HG02970 (cell line): ENCODE data around the gene TEX28.
"Not testable (repeated sequence)": the region's sequence is repeated elsewhere in the genome, so short reads cannot be mapped to it uniquely, and the experiment has no call there.

Source experiments
- ATAC-seq: cut with Tn5 transposase; IDR thresholded peaks from one replicate; pipeline ENCODE4 v1.9.1; 2021; ENCODE audit warnings: mild to moderate bottlenecking, moderate library complexity, moderate number of reproducible peaks; ENCODE audit not compliant: unreplicated experiment, low FRiP score

The TEX28 gene

GRCh38 chrX:154312116-154312515, 17.2 kb upstream of the TEX28 start:
- no peak for ATAC-seq

- no peak for ATAC-seq
Observed at GRCh38 chrX:154310616-154311536, 16.0 kb upstream of the TEX28 start.

DNA sequence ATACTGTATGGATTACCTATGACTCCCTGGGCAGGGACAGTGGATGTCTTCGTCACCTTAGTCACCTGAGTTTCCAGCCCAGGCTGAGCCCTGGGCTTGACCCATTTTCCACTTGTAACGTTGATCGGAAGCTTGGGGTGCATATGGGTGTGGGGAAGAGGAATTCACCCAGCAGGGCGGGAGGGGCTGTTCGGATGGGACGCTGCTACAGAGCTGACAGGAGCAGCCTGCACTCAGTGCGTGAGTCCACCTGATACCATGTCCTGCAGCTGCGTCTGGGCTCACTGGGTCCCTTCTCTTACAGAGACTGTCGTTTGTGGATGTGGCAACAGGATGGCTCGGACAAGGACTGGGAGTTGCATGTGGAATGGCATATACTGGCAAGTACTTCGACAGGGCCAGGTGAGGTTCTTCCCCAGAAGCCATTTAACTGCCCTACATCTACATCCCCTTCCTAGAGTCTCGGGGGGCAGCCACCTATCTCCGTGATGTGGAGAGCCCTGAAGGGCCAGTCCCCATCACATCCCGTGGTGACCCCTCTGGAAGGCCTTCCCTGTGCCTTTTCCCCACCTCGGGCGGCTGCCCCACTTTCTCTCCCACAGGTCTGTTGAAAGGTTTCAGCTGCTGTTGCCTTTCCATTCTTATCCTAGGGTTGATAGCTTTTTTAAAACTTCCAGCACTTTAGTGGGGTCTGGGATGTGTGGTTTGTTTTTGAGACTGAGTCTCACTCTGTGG, 14.3 kb upstream of the TEX28 start:
- no peak for ATAC-seq

GRCh38 chrX:154308108-154308946, 13.4 kb upstream of the TEX28 start:
- no peak for ATAC-seq

- no peak for ATAC-seq
Observed at GRCh38 chrX:154307202-154307601, 12.3 kb upstream of the TEX28 start.

- no peak for ATAC-seq
Observed at GRCh38 chrX:154305541-154306205, 10.7 kb upstream of the TEX28 start.

DNA sequence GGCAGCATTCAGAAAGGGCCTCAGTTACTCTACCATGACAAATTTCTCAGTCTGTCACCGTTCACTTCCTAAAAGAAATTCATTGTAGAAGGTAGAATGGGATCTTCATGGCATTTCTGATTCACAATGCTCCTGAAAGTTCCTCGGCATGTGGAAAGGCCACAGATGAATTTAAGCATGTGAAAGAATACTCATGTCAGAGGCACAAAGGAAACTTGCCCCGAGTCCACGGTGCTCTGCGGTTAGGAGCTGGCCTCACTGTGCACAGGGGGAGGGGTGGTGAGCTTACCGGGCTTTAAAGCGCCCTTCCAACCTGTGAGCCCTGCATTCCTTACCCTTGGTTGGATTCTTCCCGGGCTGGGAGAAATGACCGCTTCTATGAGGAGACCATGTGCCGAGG, 9.9 kb upstream of the TEX28 start:
- ATAC-seq: no peak

- ATAC-seq: no peak
Observed at GRCh38 chrX:154303476-154303875, 8.6 kb upstream of the TEX28 start.

GRCh38 chrX:154302998-154303397, 8.1 kb upstream of the TEX28 start:
- ATAC-seq: not testable (repeated sequence)

DNA sequence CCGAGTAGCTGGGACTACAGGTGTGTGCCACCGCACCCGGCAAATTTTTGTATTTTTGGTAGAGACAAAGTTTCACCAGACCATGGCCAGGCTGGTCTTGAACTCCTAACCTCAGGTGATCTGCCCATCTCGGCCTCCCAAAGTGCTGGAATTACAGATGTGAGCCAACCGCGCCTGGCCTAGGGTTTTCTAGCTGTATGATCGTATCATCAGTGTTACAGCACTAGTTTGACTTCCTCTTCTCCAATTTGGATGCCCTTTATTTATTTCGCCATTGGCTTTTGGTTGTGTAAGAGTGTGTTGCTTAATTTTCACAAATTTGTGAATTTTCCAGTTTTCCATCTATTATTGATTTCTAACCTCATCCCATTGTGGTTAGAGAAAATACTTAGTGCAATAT, 5.9 kb upstream of the TEX28 start:
- ATAC-seq: no peak

DNA sequence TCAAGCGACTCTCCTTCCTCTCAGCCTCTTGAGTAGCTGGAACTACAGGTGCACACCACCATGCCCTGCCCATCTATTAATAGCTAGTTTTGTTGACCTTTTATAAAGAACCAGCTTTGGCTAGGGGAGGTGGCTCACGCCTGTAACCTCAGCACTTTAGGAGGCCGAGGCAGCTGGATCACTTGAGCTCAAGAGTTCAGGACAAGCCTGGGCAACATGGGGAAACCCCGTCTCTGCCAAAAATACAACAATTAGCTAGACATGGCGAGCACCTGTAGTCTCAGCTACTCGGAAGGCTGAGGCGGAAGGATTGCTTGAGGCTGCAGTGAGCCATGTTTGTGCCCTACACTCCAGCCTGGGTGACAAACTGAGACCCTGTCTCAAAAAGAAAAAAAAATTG, 3.4 kb upstream of the TEX28 start:
- no peak for ATAC-seq

DNA sequence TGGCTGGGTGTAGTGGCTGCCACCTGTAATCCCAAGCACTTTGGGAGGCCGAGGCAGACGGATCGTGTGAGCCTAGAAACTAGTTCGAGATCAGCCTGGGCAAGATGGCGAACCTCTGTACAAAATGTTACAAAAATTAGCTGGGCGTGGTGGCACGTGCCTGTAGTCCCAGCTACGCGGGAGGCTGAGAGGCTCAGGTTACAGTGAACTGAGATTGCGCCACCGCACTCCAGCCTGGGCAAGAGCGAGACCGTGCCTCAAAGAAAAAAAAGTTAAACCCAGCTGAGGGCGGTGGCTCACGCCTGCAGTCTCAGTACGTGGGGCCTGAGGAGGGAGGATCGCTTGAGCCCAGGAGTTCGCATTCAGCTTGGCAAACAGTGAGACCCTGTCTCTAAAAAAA, 1.8 kb upstream of the TEX28 start:
- no peak for ATAC-seq

DNA sequence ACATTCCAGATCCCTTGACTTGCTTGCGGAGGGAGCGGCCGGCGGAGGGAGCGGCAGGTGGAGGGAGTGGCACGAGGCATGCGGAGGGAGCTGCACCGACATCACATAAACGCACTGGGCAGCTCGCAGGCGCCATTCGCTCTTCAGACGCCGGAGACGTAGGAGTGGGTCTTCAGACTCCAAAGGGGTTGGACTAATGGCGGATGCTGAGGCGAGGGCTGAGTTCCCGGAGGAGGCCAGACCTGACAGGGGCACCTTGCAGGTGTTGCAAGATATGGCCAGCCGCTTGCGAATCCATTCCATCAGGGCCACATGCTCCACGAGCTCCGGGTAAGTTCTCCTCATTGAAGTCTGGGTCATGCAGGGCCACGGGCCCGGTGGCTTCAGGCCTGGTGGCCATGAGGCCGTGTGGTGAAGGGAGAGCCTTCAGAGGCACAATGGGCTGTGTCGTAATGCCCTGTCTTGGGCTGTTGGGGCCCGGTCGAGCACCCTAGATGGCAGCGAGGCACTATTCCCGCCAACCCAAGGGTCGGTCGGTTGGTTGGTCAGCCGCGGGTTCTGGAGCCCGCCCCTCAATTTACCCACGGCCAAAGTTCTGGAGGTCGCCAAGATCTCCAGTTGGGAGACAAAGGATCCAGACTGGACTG, 863 bp upstream of the TEX28 start, which contains the start of gene TKTL1:
Gene TKTL1 (plus strand): TSS at position 132 of the 647 bp plus-strand sequence. CDS start 65 bp downstream, at position 197.
- no peak for ATAC-seq

- ATAC-seq: not testable (repeated sequence)
Observed at GRCh38 chrX:154286406-154286805, 8.5 kb downstream of the TEX28 start.

DNA sequence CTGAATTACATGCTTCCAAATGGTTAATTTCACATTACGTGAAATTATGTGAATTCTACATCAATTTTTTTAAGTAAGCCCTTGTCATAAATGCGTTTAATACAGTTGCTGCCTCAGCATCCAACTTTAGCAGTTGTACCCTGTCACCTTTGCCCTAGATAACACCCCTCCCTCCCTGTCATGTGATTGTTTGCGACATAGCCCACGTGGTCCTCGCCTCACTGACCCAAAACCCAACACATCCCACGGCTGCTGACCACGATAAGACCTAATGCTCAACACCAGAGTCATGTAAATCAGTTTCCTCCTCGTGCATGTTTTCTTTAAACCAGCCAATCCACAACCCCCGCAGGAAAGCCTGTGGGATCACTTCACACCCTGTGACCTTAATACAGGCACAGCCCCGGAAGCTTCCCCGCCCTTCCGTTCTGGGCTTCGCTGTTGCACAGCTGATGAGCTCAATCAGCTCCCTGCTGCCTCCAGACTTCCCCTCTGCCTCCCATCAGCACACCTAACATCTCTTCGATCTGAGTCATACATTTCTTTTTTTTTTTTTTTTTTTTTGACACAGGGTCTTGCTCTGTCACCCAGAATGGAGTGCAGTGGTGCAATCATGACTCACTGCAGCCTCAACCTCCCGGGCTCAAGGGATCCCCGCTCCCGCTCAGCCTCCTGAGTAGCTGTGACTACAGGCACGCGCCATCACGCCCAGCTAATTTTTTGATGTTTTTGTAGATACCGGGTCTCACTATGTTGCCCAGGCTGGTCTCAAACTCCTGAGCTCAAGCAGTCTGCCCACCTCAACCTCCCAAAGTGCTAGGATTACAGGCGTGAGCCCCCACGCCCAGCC, 10.2 kb downstream of the TEX28 start:
- peak; percentile 67 for ATAC-seq

- not testable (repeated sequence) for ATAC-seq
Observed at GRCh38 chrX:154269245-154269644, 25.7 kb downstream of the TEX28 start.

GRCh38 chrX:154263072-154263471, 31.9 kb downstream of the TEX28 start:
- ATAC-seq: not testable (repeated sequence)

DNA sequence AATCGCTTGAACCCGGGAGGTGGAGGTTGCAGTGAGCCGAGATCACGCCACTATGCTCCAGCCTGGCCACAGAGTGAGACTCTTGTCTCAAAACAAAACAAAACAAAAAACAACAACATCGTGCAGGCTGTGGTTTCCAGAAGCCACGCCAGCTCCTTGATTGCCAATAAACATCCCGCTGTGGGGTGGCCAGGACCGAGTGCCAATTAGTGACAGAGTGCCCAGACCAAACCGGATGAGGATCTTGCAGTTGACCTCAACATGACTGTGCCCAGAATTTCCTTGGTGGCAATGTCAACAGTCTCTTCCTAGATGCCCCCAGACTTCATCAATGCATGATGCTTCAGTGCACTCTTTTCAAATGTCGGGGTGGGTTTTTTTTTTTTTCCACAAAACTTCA, 36.2 kb downstream of the TEX28 start:
- not testable (repeated sequence) for ATAC-seq

DNA sequence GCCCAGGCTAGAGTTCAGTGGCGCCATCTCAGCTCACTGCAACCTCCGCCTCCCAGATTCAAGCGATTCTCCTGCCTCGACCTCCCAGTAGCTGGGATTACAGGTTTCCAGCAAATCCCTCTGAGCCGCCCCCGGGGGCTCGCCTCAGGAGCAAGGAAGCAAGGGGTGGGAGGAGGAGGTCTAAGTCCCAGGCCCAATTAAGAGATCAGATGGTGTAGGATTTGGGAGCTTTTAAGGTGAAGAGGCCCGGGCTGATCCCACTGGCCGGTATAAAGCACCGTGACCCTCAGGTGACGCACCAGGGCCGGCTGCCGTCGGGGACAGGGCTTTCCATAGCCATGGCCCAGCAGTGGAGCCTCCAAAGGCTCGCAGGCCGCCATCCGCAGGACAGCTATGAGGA, 37.6 kb downstream of the TEX28 start, which contains the start of gene OPN1MW3:
Gene OPN1MW3 (plus strand): TSS at position 301 of the 400 bp plus-strand sequence. CDS start 38 bp downstream, at position 339.
- ATAC-seq: not testable (repeated sequence)
